Measurements from ENCODE around the gene MNT.

Gene MNT

DNA sequence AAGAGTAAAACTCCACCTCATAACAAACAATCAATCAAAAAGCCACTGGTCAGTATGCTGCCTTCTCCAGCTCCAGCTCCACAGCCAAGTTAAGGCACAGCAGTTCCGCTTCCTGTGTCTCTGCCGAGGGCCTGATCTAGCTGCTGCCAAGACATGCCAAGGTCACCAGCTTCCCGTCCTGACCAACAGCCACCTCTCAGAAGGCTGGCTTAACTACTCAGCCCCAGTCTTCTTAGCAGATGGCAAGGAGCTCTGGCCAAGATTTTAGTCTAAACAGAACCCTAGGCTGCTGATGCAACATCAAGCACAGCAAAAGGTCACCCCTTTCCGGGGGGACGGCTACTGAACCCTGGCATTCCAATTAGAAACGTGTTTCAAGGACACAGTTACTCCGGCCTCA lies 17.7 kb upstream of the MNT start:
- in situ Hi-C loops (cut with MboI; ENCODE audit: low sequenced_read_pairs, unreplicated experiment) = no loop called here
- TF ChIP-seq, protein P1, sequence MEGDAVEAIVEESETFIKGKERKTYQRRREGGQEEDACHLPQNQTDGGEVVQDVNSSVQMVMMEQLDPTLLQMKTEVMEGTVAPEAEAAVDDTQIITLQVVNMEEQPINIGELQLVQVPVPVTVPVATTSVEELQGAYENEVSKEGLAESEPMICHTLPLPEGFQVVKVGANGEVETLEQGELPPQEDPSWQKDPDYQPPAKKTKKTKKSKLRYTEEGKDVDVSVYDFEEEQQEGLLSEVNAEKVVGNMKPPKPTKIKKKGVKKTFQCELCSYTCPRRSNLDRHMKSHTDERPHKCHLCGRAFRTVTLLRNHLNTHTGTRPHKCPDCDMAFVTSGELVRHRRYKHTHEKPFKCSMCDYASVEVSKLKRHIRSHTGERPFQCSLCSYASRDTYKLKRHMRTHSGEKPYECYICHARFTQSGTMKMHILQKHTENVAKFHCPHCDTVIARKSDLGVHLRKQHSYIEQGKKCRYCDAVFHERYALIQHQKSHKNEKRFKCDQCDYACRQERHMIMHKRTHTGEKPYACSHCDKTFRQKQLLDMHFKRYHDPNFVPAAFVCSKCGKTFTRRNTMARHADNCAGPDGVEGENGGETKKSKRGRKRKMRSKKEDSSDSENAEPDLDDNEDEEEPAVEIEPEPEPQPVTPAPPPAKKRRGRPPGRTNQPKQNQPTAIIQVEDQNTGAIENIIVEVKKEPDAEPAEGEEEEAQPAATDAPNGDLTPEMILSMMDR (IDR thresholded peaks at IDR 0.05; ENCODE audit: borderline replicate concordance, control extremely low read depth, extremely low read depth, insufficient read depth, missing control alignments) = no peak
- no peak for DNase-seq (ENCODE audit: low spot score)

DNA sequence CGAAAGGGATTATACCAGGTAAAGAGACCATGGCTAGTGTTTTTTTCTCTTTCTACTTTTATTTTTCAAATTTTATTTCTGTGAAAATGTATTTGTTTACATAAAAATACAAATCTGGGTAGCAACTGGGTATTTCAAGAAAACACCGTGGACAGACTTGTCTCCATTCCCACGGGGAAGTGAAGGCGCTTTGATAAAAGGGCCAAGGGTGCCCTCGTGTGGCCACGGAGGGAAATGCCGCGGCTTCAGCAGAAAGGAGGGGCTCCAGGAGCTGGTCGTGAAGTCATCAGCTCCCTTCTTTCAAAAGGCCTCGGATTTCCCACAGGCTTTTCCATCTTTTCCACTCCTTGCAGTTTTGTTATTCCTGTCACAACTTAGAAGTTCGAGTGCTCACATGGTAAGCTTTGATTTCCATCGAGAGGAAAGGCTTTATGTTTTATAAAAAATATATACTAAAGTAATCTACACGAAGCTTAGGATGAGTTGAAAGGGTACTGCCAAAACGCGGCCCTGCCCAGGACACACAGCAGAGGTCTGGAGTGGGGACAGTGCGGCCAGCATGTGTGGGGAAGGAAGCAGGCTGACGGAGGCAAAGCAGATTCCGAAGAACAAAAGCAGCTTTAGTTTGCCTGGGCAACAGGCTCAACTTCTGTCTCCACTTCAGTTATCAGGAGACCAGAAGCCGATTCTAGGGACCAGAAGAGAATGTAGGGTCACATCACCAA lies 15.3 kb upstream of the MNT start:
- TF ChIP-seq, protein P1 (IDR thresholded peaks at IDR 0.05; ENCODE audit: borderline replicate concordance, control extremely low read depth, extremely low read depth, insufficient read depth, missing control alignments) = peak; percentile 93
- DNase-seq (ENCODE audit: low spot score) = peak; percentile 89
- in situ Hi-C loops (cut with MboI; ENCODE audit: low sequenced_read_pairs, unreplicated experiment) = no loop called here

DNA sequence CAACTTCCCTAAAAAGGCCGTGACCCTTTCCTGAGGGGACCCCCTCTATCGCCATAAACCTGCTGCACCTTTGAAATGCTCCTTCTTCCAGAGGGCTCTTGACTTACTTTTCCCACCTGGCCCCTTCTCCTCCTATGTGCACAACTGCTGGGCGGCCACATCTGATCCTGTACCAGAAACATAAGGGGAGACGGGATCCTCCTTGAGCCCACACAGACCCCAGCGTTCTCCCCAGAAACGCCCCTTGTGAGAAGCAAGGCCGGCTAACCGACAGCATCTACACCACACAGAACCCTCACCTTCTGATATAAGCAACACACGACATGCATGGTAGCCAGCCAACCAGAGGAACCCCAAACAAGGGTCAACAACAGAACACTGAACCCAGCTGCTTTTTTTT lies 14.2 kb upstream of the MNT start:
- in situ Hi-C loops (cut with MboI; ENCODE audit: low sequenced_read_pairs, unreplicated experiment) = no loop called here
- TF ChIP-seq, protein P1 (IDR thresholded peaks at IDR 0.05; ENCODE audit: borderline replicate concordance, control extremely low read depth, extremely low read depth, insufficient read depth, missing control alignments) = no peak
- no peak for DNase-seq (ENCODE audit: low spot score)

DNA sequence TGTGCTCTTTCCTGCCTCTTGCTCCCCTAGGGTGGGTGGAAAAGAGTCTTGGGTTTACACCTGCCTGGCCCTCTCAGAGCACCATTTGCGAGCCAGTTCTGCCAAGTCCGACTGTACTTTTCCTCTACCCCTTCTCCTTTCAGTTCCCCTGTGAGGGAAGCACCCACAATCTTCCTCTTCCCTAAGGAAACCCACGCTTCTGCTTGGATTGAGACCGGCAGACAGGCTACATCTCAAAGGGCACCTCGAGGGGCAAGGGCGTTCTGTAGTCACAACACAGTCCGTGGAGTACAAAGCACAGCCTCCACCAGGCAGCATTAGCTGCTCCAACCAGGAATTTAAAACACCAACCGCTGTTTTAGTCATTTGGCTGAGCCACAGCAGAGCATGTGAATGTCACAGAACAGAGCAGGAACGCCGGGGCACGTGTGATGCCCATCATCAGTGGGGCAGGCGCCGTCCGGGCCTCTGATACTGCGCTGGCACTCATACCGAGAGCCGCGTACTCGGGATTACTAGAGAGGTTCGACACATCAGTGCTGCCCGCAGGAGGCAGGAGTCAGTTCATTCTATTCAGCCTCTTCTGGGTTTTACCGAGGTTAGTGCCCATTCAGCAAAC lies 13.7 kb upstream of the MNT start:
- TF ChIP-seq, protein P1 (IDR thresholded peaks at IDR 0.05; ENCODE audit: borderline replicate concordance, control extremely low read depth, extremely low read depth, insufficient read depth, missing control alignments) = no peak
- DNase-seq (ENCODE audit: low spot score) = no peak
- in situ Hi-C loops (cut with MboI; ENCODE audit: low sequenced_read_pairs, unreplicated experiment) = no loop called here

DNA sequence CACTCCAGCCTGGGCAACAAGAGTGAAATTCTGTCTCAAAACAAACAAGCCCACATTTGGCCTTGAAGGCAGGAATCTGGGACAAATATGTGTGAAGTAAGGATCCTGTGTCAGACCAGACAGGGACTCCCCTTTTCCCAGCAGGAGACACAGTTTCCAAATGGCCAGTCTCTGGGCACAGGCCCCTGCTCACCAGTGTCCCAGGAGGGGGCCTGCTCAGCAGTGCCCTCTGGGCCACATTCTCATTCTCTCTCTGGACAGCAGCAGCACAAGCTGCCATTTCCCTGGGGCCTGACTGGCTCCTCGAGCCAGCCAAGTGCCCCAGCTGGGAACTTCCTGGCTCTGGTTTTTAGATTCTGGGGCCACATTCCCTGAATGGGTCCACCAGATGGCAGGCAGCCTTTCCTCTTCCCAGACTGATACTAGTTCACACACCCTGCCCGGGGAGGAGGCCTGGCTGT lies 11.7 kb upstream of the MNT start:
- TF ChIP-seq, protein P1 (IDR thresholded peaks at IDR 0.05; ENCODE audit: borderline replicate concordance, control extremely low read depth, extremely low read depth, insufficient read depth, missing control alignments) = no peak
- in situ Hi-C loops (cut with MboI; ENCODE audit: low sequenced_read_pairs, unreplicated experiment) = no loop called here
- no peak for DNase-seq (ENCODE audit: low spot score)

DNA sequence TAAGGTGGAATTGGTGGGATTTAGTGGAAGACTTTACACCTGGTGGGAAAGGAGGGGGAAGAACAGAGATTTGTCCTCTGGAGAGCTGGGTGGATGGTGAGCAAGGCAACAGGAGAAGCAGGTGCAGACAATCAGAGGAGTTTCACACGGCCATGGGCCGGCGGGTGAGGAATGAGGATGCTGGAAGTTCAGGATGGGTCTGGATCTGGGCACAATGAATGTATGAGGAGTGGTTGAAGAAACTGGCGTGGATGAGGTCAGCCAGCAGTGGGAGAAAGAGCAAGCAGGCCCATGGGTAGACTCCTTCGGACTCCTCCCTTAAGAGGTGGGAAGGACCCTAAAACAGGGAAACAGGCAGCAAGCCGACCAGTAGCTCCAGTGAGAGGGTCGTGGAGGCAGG lies 10.1 kb upstream of the MNT start:
- in situ Hi-C loops (cut with MboI; ENCODE audit: low sequenced_read_pairs, unreplicated experiment) = no loop called here
- TF ChIP-seq, protein P1 (IDR thresholded peaks at IDR 0.05; ENCODE audit: borderline replicate concordance, control extremely low read depth, extremely low read depth, insufficient read depth, missing control alignments) = no peak
- DNase-seq (ENCODE audit: low spot score) = no peak
